Measurements from ENCODE around the gene CEACAM21.

CEACAM21 gene

GRCh38 chr19:41620171-41620570 is 44.2 kb downstream of the CEACAM21 start:
- DNase-seq: no peak

GRCh38 chr19:41621226-41621625 is 45.3 kb downstream of the CEACAM21 start:
- DNase-seq: no peak

- DNase-seq: no peak
Measured at GRCh38 chr19:41621654-41622053, 45.7 kb downstream of the CEACAM21 start.

GRCh38 chr19:41623360-41623759 is 47.4 kb downstream of the CEACAM21 start:
- DNase-seq: no peak

GRCh38 chr19:41624515-41624914 is 48.5 kb downstream of the CEACAM21 start:
- DNase-seq: no peak

GRCh38 chr19:41624937-41625336 is 49.0 kb downstream of the CEACAM21 start:
- no peak for DNase-seq

- DNase-seq: no peak
Measured at GRCh38 chr19:41626278-41626677, 50.3 kb downstream of the CEACAM21 start.

- no peak for DNase-seq
Measured at GRCh38 chr19:41626877-41627276, 50.9 kb downstream of the CEACAM21 start, which contains the start of gene CEACAM4. TSS of gene CEACAM4 (minus strand) at chr19:41627074. CDS start at chr19:41626963, 111 bp downstream.

- DNase-seq: no peak
Measured at GRCh38 chr19:41627966-41628675, 52.2 kb downstream of the CEACAM21 start.

Measured in fibroblast of skin of abdomen (primary cell).